Stimulated activated naive B cell treated with anti-CD40 and anti-IgM and Interleukin-4, amounts not matched to agents 10 μg/mL and 1 μg/mL and 100 μg/mL, for 72 hours (primary cell): ENCODE data around the gene TAPT1.

Experiments used
- ATAC-seq, 2 donors: fragments of 150-1000 bp; cut with Tn5 transposase; replicated peaks; 2 replicates each; pipeline ENCODE4 v1.10.0; 2021; ENCODE audit warnings: moderate library complexity in 1 of 2
- DNase-seq: peaks from one replicate; pipeline ENCODE4 v3.0.0; 2021
- H3K27ac Mint-ChIP-seq: one replicate; pipeline ENCODE4 v1.8.0; 2022; ENCODE audit warnings: mild to moderate bottlenecking, mixed read lengths
- H3K27me3 Mint-ChIP-seq, 2 donors: one replicate each; pipeline ENCODE4 v1.8.0; 2022; ENCODE audit warnings: mixed read lengths in 2 of 2
- H3K36me3 Mint-ChIP-seq, 2 donors: one replicate each; pipeline ENCODE4 v1.8.0; 2022; ENCODE audit warnings: mixed read lengths in 2 of 2, mild to moderate bottlenecking in 1 of 2
- H3K4me1 Mint-ChIP-seq, 2 donors: one replicate each; pipeline ENCODE4 v1.8.0; 2022; ENCODE audit warnings: mixed read lengths in 2 of 2, mild to moderate bottlenecking in 1 of 2
- H3K4me3 Mint-ChIP-seq, 2 donors: one replicate each; pipeline ENCODE4 v1.8.0; 2022; ENCODE audit warnings: mild to moderate bottlenecking in 2 of 2, mixed read lengths in 2 of 2, moderate library complexity in 1 of 2
- H3K9me3 Mint-ChIP-seq, 2 donors: one replicate each; pipeline ENCODE4 v1.8.0; 2022; ENCODE audit warnings: mixed read lengths in 2 of 2, mild to moderate bottlenecking in 1 of 2

Gene TAPT1

GRCh38 chr4:16259241-16259888 is 33.1 kb upstream of the TAPT1 start:
- Mint-ChIP-seq H3K9me3 (peaks cover 0 to 4% of the 10 kb centered on the region in 2 donors), H3K4me3 (no peak overlapping the region), H3K4me1 (peaks cover 19 to 51% of the 10 kb centered on the region in 2 donors), H3K27me3 (no peaks in the 10 kb centered on the region), H3K36me3 (peaks cover 15 to 34% of the 10 kb centered on the region in 2 donors), H3K27ac (no peak overlapping the region)
- DNase-seq (no peak), ATAC-seq (peak in 1 of 2 donors; percentile 43)

- no peak for ATAC-seq
- Mint-ChIP-seq H3K36me3 (peaks cover 24 to 51% of the 10 kb centered on the region in 2 donors), H3K27me3 (no peaks in the 10 kb centered on the region), H3K9me3 (peaks cover 0 to 4% of the 10 kb centered on the region in 2 donors), H3K4me1 (peaks cover 22 to 50% of the 10 kb centered on the region in 2 donors), H3K4me3 (no peak overlapping the region), H3K27ac (no peak overlapping the region)
- no peak for DNase-seq
Observed at GRCh38 chr4:16257611-16258010, 31.3 kb upstream of the TAPT1 start.

- ATAC-seq = no peak
- no peak overlapping the region for H3K4me3 Mint-ChIP-seq
- no peak for DNase-seq
- H3K36me3 Mint-ChIP-seq = peaks cover 29 to 58% of the 10 kb centered on the region in 2 donors
- H3K27me3 Mint-ChIP-seq = no peaks in the 10 kb centered on the region
- H3K4me1 Mint-ChIP-seq = peaks cover 14 to 38% of the 10 kb centered on the region in 2 donors
- peaks cover 0 to 4% of the 10 kb centered on the region in 2 donors for H3K9me3 Mint-ChIP-seq
- no peak overlapping the region for H3K27ac Mint-ChIP-seq
Observed at GRCh38 chr4:16256343-16256742, 30.1 kb upstream of the TAPT1 start.

- no peak for ATAC-seq
- H3K27ac Mint-ChIP-seq = no peak overlapping the region
- no peak for DNase-seq
- peaks cover 0 to 4% of the 10 kb centered on the region in 2 donors for H3K9me3 Mint-ChIP-seq
- peaks cover 29 to 56% of the 10 kb centered on the region in 2 donors for H3K36me3 Mint-ChIP-seq
- peaks cover 12 to 32% of the 10 kb centered on the region in 2 donors for H3K4me1 Mint-ChIP-seq
- no peaks in the 10 kb centered on the region for H3K27me3 Mint-ChIP-seq
- H3K4me3 Mint-ChIP-seq = no peak overlapping the region
Observed at GRCh38 chr4:16255730-16256129, 29.5 kb upstream of the TAPT1 start.

- Mint-ChIP-seq H3K4me1 (peaks cover 10 to 27% of the 10 kb centered on the region in 2 donors), H3K36me3 (peaks cover 36 to 66% of the 10 kb centered on the region in 2 donors), H3K27ac (no peak overlapping the region), H3K4me3 (no peak overlapping the region), H3K27me3 (no peaks in the 10 kb centered on the region), H3K9me3 (peaks cover 0 to 6% of the 10 kb centered on the region in 2 donors)
- DNase-seq (no peak), ATAC-seq (no peak)
Observed at GRCh38 chr4:16253127-16253960, 27.1 kb upstream of the TAPT1 start.

GRCh38 chr4:16250661-16251365 is 24.5 kb upstream of the TAPT1 start:
- H3K9me3 Mint-ChIP-seq = peaks cover 0 to 5% of the 10 kb centered on the region in 2 donors
- peaks cover 39 to 62% of the 10 kb centered on the region in 2 donors for H3K36me3 Mint-ChIP-seq
- peaks cover 19 to 25% of the 10 kb centered on the region in 2 donors for H3K4me1 Mint-ChIP-seq
- H3K27me3 Mint-ChIP-seq = no peaks in the 10 kb centered on the region
- H3K27ac Mint-ChIP-seq = no peak overlapping the region
- DNase-seq = no peak
- no peak overlapping the region for H3K4me3 Mint-ChIP-seq
- no peak for ATAC-seq

- no peak overlapping the region for H3K4me3 Mint-ChIP-seq
- ATAC-seq (no peak), DNase-seq (no peak)
- H3K4me1 Mint-ChIP-seq = peaks cover 16 to 17% of the 10 kb centered on the region in 2 donors
- no peak overlapping the region for H3K27ac Mint-ChIP-seq
- H3K27me3 Mint-ChIP-seq = no peaks in the 10 kb centered on the region
- peaks cover 0 to 3% of the 10 kb centered on the region in 2 donors for H3K9me3 Mint-ChIP-seq
- H3K36me3 Mint-ChIP-seq = peaks cover 33 to 52% of the 10 kb centered on the region in 2 donors
Observed at GRCh38 chr4:16248605-16249004, 22.3 kb upstream of the TAPT1 start.

- H3K27ac Mint-ChIP-seq = no peak overlapping the region
- ATAC-seq = no peak
- H3K36me3 Mint-ChIP-seq = peaks cover 28 to 44% of the 10 kb centered on the region in 2 donors
Observed at GRCh38 chr4:16245241-16245640, 19.0 kb upstream of the TAPT1 start.

GRCh38 chr4:16243285-16243684 is 17.0 kb upstream of the TAPT1 start:
- Mint-ChIP-seq H3K27ac (no peak overlapping the region), H3K9me3 (no peaks in the 10 kb centered on the region), H3K27me3 (no peaks in the 10 kb centered on the region), H3K4me1 (peaks cover 27 to 28% of the 10 kb centered on the region in 2 donors), H3K36me3 (peaks cover 21 to 30% of the 10 kb centered on the region in 2 donors), H3K4me3 (no peak overlapping the region)
- no peak for DNase-seq
- ATAC-seq = no peak

More at GRCh38 chr4:16245241-16245640, 19.0 kb upstream of the TAPT1 start:
- H3K4me3 Mint-ChIP-seq = no peak overlapping the region
- peaks cover 22 to 26% of the 10 kb centered on the region in 2 donors for H3K4me1 Mint-ChIP-seq
- H3K9me3 Mint-ChIP-seq = peaks cover 0 to 3% of the 10 kb centered on the region in 2 donors
- no peak for DNase-seq
- no peaks in the 10 kb centered on the region for H3K27me3 Mint-ChIP-seq

- DNase-seq (no peak), ATAC-seq (peak; percentile 64 to 78)
- H3K36me3 Mint-ChIP-seq = peaks cover 8 to 13% of the 10 kb centered on the region in 2 donors
- no peaks in the 10 kb centered on the region for H3K9me3 Mint-ChIP-seq
- no peak overlapping the region for H3K4me3 Mint-ChIP-seq
- H3K27me3 Mint-ChIP-seq = no peaks in the 10 kb centered on the region
- peak overlapping the region; percentile 1 for H3K27ac Mint-ChIP-seq
- H3K4me1 Mint-ChIP-seq = peaks cover 20 to 21% of the 10 kb centered on the region in 2 donors
Observed at GRCh38 chr4:16240300-16240699, 14.0 kb upstream of the TAPT1 start.

GRCh38 chr4:16239086-16239485 is 12.8 kb upstream of the TAPT1 start:
- DNase-seq (no peak), ATAC-seq (no peak)
- Mint-ChIP-seq H3K9me3 (peaks cover 0 to 5% of the 10 kb centered on the region in 2 donors), H3K4me3 (no peak overlapping the region), H3K36me3 (peaks cover 8% of the 10 kb centered on the region in 2 donors), H3K27me3 (no peaks in the 10 kb centered on the region), H3K4me1 (peaks cover 23 to 26% of the 10 kb centered on the region in 2 donors), H3K27ac (no peak overlapping the region)

GRCh38 chr4:16238327-16238726 is 12.1 kb upstream of the TAPT1 start:
- no peak for DNase-seq
- ATAC-seq = no peak
- H3K36me3 Mint-ChIP-seq = peaks cover 7 to 8% of the 10 kb centered on the region in 2 donors
- H3K4me1 Mint-ChIP-seq = peaks cover 28 to 31% of the 10 kb centered on the region in 2 donors
- H3K27me3 Mint-ChIP-seq = no peaks in the 10 kb centered on the region
- no peak overlapping the region for H3K4me3 Mint-ChIP-seq
- no peak overlapping the region for H3K27ac Mint-ChIP-seq
- H3K9me3 Mint-ChIP-seq = peaks cover 0 to 5% of the 10 kb centered on the region in 2 donors

- Mint-ChIP-seq H3K9me3 (peaks cover 0 to 5% of the 10 kb centered on the region in 2 donors), H3K4me3 (no peak overlapping the region), H3K36me3 (peaks cover 2 to 3% of the 10 kb centered on the region in 2 donors), H3K27me3 (no peaks in the 10 kb centered on the region), H3K27ac (no peak overlapping the region), H3K4me1 (peaks cover 27% of the 10 kb centered on the region in 2 donors)
- no peak for DNase-seq
- ATAC-seq = peak; percentile 53 to 62
Observed at GRCh38 chr4:16237715-16238114, 11.4 kb upstream of the TAPT1 start.

- H3K27ac Mint-ChIP-seq = no peak overlapping the region
- no peak overlapping the region for H3K4me3 Mint-ChIP-seq
- peaks cover 0 to 2% of the 10 kb centered on the region in 2 donors for H3K36me3 Mint-ChIP-seq
- DNase-seq = no peak
- peaks cover 30 to 39% of the 10 kb centered on the region in 2 donors for H3K4me1 Mint-ChIP-seq
- peaks cover 0 to 5% of the 10 kb centered on the region in 2 donors for H3K9me3 Mint-ChIP-seq
- ATAC-seq = no peak
- H3K27me3 Mint-ChIP-seq = no peaks in the 10 kb centered on the region
Observed at GRCh38 chr4:16236402-16237023, 10.2 kb upstream of the TAPT1 start.
